Measurements from ENCODE around the gene CFTR. TPM values are rescaled to one million over a fixed set of nuclear protein-coding genes. Genes with fewer than 3 reads are reported as not detected.
"Not testable (repeated sequence)": the region's sequence is repeated elsewhere in the genome, so short reads cannot be mapped to it uniquely, and the experiment has no call there.

Gene CFTR
- polyA plus RNA-seq, 3 donors = 0.22 to 93.6 TPM; not detected in 1

DNA sequence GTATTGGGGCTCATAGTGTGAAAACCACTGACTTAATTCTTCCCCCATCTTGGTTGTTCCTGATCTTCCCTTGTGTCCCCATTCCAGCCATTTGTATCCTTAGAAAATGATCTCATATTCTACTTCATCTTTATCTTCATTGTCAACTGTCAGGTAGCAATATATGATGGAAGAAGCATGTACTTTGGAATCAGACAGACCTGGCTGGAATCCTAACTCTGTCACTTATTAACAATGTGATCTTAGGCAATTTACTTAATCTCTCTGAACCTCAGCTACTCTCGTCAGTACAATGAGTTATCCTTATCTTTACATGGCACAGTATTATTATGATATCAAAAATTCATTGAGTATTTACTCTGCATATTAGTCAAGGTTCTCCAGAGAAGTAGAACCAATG, 10.1 kb downstream of the CFTR start:
- WGBS, 3 donors = 26 to 83% (median 78%) methylated on average over 1 of the region's 1 CpG

DNA sequence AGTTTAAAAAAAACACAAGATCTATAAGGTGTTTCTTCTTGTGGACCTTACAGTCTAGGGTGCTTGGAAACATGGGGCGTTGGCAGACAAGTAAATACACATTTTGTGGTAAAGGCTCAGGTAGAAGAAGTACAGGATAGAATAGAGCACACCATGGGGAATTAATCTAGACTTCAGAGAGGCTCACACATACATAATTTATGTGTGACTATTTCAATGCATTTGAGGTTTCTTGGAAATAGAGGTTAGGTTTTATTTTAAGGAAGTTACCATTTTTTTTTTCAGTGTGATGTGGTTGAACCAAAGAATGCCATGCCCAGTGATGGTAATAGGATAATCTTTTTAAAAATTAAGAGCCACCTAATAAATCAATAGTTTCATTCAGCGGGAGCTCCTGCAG, 12.8 kb downstream of the CFTR start:
- WGBS, 3 donors = 42 to 50% (median 45%) methylated on average over 2 of the region's 2 CpGs
- no peak overlapping the region for H3K27ac ChIP-seq (ENCODE audit: low read depth, low read length)

More for the DNA sequence above, 10.1 kb downstream of the CFTR start:
- H3K27ac ChIP-seq (ENCODE audit: low read depth, low read length) = no peak overlapping the region

- H3K27ac ChIP-seq (ENCODE audit: low read depth, low read length) = no peak overlapping the region
- WGBS, 3 donors = 68 to 80% (median 79%) methylated on average over 2 of the region's 2 CpGs
Observed at GRCh38 chr7:117493460-117493859, 13.6 kb downstream of the CFTR start.

GRCh38 chr7:117495308-117495707, 15.5 kb downstream of the CFTR start:
- 58 to 80% (median 66%) methylated on average over 1 of the region's 1 CpG for WGBS, 3 donors
- H3K27ac ChIP-seq (ENCODE audit: low read depth, low read length) = no peak overlapping the region

DNA sequence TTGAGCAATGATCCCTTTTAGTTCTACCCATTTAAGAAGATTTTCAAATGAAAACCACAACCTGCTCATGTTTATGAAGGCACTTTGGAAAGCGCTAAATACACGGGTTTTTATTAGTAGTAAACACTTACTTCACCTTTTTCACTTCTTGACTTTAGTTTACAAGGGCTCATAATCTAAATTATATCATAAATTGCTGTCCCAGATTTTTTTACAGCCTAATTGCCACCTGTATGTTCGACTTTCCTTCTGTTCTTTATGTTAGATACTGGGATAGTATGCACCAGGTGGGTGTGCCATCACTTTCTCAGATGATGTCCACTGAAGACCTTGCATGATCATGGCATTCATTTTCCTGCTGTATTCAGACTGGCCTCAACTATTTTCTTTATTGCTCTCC, 22.5 kb downstream of the CFTR start:
- WGBS, 3 donors = 66 to 78% (median 68%) methylated on average over 3 of the region's 3 CpGs
- H3K27ac ChIP-seq (ENCODE audit: low read depth, low read length) = no peak overlapping the region

DNA sequence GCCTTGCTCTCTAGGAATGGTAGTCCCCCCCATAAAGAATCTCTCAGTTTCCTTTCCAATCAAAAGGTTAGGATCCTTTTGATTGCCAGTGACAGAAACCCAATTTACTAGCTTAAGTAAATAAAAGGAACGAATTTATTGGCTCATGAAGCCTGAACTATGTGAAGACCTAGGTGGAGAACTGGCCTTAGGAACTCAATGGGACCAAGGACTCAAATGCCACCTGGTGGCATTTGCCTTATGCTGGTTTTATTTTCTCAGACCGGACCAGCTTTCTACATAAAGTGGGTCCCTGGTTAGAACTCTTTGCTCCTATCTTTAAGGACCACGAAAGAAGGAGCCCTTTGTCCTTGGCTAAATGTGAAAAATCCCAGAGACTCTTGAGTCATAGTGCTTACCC, 25.4 kb downstream of the CFTR start:
- 58 to 72% (median 64%) methylated on average over 3 of the region's 3 CpGs for WGBS, 3 donors
- H3K27ac ChIP-seq (ENCODE audit: low read depth, low read length) = no peak overlapping the region

GRCh38 chr7:117508676-117509075, 28.9 kb downstream of the CFTR start:
- H3K27ac ChIP-seq (ENCODE audit: low read depth, low read length) = no peak overlapping the region
- 72 to 91% (median 88%) methylated on average over 1 of the region's 1 CpG for WGBS, 3 donors

GRCh38 chr7:117517194-117517593, 37.4 kb downstream of the CFTR start:
- 83 to 97% (median 87%) methylated on average over 1 of the region's 1 CpG for WGBS, 3 donors
- H3K27ac ChIP-seq (ENCODE audit: low read depth, low read length) = not testable (repeated sequence)

DNA sequence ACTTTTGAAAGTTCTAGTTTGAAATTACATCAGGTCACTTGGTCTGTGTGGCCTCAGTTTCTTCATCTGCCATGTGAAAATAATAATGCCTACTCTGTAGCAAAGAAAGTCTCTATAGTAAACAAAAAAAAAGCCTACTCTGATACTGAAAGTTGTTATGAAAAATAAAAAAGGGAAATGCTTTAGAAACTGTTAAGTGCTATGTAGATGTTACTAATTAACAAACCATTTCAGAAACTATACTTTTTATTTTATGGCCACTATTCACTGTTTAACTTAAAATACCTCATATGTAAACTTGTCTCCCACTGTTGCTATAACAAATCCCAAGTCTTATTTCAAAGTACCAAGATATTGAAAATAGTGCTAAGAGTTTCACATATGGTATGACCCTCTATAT, 50.6 kb downstream of the CFTR start:
- H3K27ac ChIP-seq (ENCODE audit: low read depth, low read length) = no peak overlapping the region

DNA sequence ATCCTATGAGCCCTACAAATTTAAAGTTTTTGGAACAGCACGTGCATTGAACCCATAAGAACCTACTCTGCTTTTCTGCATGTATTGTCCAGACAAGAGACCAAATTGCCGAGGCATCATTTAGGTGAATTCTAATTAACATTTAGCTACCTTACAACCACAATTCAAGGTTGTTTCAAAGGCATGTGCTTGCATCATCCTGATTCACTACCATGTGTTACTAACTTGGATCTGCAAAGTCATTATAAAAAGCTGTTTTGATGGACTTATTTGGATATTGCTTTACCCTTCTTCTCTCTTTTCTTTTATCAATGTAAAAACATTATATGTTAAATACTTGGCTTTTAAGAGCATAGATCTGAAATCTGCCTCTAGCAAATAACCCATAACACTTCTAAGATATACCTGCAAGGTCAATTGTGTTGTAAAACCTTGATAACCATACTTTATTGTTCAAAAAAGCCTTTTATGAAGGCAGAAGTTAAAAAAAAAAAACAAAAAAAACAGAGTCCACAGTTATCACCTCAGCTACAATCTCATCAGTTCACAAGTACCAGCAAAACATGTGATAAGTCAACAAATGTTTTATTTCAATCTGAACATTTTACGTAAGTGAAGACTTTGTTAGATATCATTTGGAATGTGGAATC, 51.9 kb downstream of the CFTR start:
- H3K27ac ChIP-seq (ENCODE audit: low read depth, low read length) = no peak overlapping the region
- WGBS, 3 donors = 71 to 85% (median 73%) methylated on average over 3 of the region's 3 CpGs

- 80 to 91% (median 86%) methylated on average over 2 of the region's 2 CpGs for WGBS, 3 donors
Observed at GRCh38 chr7:117538053-117538452, 58.2 kb downstream of the CFTR start.

DNA sequence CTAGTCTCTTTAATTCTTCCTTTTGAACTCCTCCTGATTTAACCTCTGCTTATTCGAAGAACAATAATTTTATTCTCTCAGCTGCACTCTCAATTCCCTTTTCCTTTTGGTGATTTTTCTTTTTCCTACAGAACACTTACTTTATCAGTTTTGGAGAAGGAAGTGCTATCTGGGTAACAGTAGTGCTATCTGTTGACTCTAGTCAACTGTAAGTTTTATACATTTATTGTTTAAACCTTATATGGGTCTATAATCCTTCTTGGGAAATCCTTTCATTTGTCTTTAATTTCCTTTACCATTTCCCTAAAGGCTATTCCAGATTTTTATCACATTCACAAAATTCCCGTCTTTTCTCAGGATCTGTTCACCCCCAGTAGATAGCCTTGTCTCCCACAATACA, 64.2 kb downstream of the CFTR start:
- WGBS, 3 donors = 76 to 88% (median 79%) methylated on average over 2 of the region's 2 CpGs
- no peak overlapping the region for H3K27ac ChIP-seq (ENCODE audit: low read depth, low read length)

More at GRCh38 chr7:117538053-117538452, 58.2 kb downstream of the CFTR start:
- H3K27ac ChIP-seq (ENCODE audit: low read depth, low read length) = no peak overlapping the region

DNA sequence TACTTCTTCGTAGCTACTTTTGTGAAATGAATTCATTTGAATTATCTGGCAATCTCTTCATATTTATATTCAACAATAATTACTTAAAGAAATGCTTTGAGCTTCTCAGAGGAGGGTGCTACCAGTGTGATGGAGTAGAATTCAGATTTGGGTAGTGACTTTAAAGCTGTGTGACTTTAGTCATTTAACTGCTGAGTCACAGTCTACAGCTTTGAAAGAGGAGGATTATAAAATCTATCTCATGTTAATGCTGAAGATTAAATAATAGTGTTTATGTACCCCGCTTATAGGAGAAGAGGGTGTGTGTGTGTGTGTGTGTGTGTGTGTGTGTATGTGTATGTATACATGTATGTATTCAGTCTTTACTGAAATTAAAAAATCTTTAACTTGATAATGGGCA, 68.2 kb downstream of the CFTR start:
- WGBS, 3 donors = 74 to 88% (median 78%) methylated on average over 2 of the region's 2 CpGs

GRCh38 chr7:117550625-117551024, 70.8 kb downstream of the CFTR start:
- WGBS, 3 donors = 49 to 67% (median 64%) methylated on average over 2 of the region's 2 CpGs
- H3K27ac ChIP-seq (ENCODE audit: low read depth, low read length) = no peak overlapping the region

More for the DNA sequence above, 68.2 kb downstream of the CFTR start:
- no peak overlapping the region for H3K27ac ChIP-seq (ENCODE audit: low read depth, low read length)

- H3K27ac ChIP-seq (ENCODE audit: low read depth, low read length) = no peak overlapping the region
Observed at GRCh38 chr7:117552660-117553059, 72.8 kb downstream of the CFTR start.

- no peak overlapping the region for H3K27ac ChIP-seq (ENCODE audit: low read depth, low read length)
Observed at GRCh38 chr7:117555260-117555659, 75.4 kb downstream of the CFTR start.

GRCh38 chr7:117559391-117559790, 79.6 kb downstream of the CFTR start:
- WGBS, 3 donors = 86 to 91% (median 89%) methylated on average over 3 of the region's 3 CpGs
- H3K27ac ChIP-seq (ENCODE audit: low read depth, low read length) = no peak overlapping the region

More at GRCh38 chr7:117555260-117555659, 75.4 kb downstream of the CFTR start:
- 77 to 87% (median 87%) methylated on average over 5 of the region's 5 CpGs for WGBS, 3 donors

- H3K27ac ChIP-seq (ENCODE audit: low read depth, low read length) = no peak overlapping the region
Observed at GRCh38 chr7:117560030-117560429, 80.2 kb downstream of the CFTR start.

- H3K27ac ChIP-seq (ENCODE audit: low read depth, low read length) = no peak overlapping the region
- WGBS, 3 donors = 62 to 80% (median 74%) methylated on average over 2 of the region's 2 CpGs
Observed at GRCh38 chr7:117562759-117563158, 82.9 kb downstream of the CFTR start.

DNA sequence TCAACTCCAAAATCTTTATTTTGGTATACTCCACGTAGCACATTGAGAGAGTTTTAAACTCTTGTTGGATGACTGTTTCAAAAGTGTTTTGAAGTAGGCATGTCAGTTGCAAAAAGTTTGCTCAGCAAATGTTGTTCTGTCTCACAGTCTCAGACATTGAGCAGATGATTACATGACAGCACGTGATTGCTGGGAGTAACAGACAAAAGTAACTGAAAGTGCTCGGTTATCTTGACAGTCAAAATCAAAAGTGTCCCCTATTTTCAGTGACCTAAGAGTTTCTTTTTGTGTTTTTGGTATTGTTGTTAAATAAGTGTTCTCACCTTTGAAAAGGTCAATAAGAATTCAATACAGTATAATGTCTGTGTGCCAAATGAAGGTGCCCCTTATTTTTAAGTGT, 84.3 kb downstream of the CFTR start:
- WGBS, 3 donors = 43 to 69% (median 61%) methylated on average over 3 of the region's 3 CpGs
- no peak overlapping the region for H3K27ac ChIP-seq (ENCODE audit: low read depth, low read length)

DNA sequence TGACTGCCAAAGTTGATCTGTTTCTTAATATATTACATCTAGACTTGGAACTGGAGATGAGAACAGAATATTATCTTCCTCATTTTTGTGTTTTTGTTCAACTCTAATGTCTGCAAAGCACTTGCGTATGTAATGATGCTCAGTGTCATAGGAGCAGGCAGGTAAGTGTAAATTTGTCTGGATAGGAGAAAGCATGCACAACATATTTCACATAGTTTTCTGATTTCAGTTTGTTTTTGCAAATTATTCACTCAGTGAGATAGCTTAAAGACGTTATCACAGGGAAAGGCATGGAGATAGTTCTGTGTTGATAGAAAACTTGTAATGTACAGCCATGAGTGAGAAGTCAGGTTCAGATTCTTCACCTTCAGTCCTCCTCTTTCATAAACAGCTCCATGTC, 84.8 kb downstream of the CFTR start:
- no peak overlapping the region for H3K27ac ChIP-seq (ENCODE audit: low read depth, low read length)
- 48 to 77% (median 73%) methylated on average over 2 of the region's 2 CpGs for WGBS, 3 donors

All from adipose tissue (tissue), 3 donors.